Testis (tissue), 3 donors: ENCODE results near the gene PEAK3. TPM values are rescaled to one million over a fixed set of nuclear protein-coding genes. Genes with fewer than 3 reads are reported as not detected.

Source experiments
- DNase-seq: peaks from one replicate; pipeline ENCODE4 v3.0.0-alpha.2; 2019
- H3K27ac ChIP-seq, 2 donors: fragments of 200-600 bp; sonication (generic); one replicate each; pipeline ENCODE4 v1.5.1; 2019
- H3K27me3 ChIP-seq: fragments of 200-600 bp; sonication (generic); one replicate; pipeline ENCODE4 v1.5.1; 2019
- H3K36me3 ChIP-seq: fragments of 200-600 bp; sonication (generic); one replicate; pipeline ENCODE4 v1.5.1; 2017; ENCODE audit warnings: low read depth; ENCODE audit errors: missing control alignments
- H3K4me1 ChIP-seq: fragments of 200-600 bp; sonication (generic); one replicate; pipeline ENCODE4 v1.5.1; 2019
- H3K4me3 ChIP-seq, 2 donors: fragments of 200-600 bp; sonication (generic); one replicate each; pipeline ENCODE4 v1.5.1; 2017 to 2019
- H3K9me3 ChIP-seq: fragments of 200-600 bp; sonication (generic); one replicate; pipeline ENCODE4 v1.5.1; 2017
- CTCF ChIP-seq, 3 experiments: fragments of 450-650 bp in 2 of 3; fragments of 200-600 bp in 1 of 3; sonication (generic) in 1 of 3; IDR thresholded peaks; one replicate each; pipeline ENCODE4 v1.5.1; 2016 to 2019; ENCODE audit warnings: antibody characterized with exemption in 3 of 3, mild to moderate bottlenecking in 2 of 3, moderate library complexity in 1 of 3
- POLR2A ChIP-seq: fragments of 450-650 bp; IDR thresholded peaks from one replicate; pipeline ENCODE4 v1.6.1; 2017; ENCODE audit warnings: antibody characterized with exemption, mild to moderate bottlenecking, moderate library complexity
- WGBS, 2 donors: methylation state at CpG; one replicate each; pipeline ENCODE4 v1.1.5; 2018; 5-methylcytosine and 5-hydroxymethylcytosine counted together
- intact Hi-C: fragments of 100-400 bp; cut with DNase I; formaldehyde crosslinking; loops from one replicate; pipeline ENCODE4 v1.15.1; 2023; ENCODE audit warnings: low total_unique reads
- polyA plus RNA-seq: library from polyadenylated mRNA; stranded (reverse); fragments of 350-450 nt; fragmentation: Illumina TruSeq; extraction: RNeasy Lipid Tissue Mini Kit (QIAGEN cat#74804); gene quantifications from one replicate; pipeline ENCODE4 v1.2.3, GENCODE V29; 2014; ENCODE audit warnings: low read depth, low replicate concordance; ENCODE audit not compliant: insufficient read depth
- total RNA-seq, 2 donors: library from RNA; depleted of rRNA; stranded (reverse); fragments of >200 nt; gene quantifications; one replicate each; pipeline ENCODE4 v1.2.3, GENCODE V29; 2016

PEAK3 gene
- total and polyA plus RNA-seq, 3 donors from 2014 or later, result 0.16 to 0.55 (median 0.37) TPM

DNA sequence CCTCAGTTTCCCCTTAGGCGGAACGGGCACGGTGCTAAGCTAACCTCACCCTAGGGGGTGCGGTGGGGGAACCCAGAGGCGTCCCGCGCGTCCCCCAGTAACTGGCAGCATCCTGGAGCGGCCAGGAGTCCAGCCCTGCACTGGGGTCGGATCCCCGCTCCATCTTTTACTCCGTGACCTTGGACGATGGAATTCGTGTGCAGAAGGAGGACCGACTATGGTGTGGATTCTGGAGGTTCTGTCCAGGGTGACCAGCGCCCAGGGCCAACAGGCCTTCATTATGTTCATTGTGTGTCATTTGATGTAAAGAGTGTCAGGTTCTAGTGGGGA lies 47.1 kb upstream of the PEAK3 start:
- H3K27me3 ChIP-seq, result no peaks in the 10 kb centered on the region
- 0 to 1% methylated on average over 10 to 16 of the region's 16 CpGs for WGBS, 2 donors
- H3K27ac ChIP-seq, result peak overlapping the region; percentile 59 to 64
- no peaks in the 10 kb centered on the region for H3K9me3 ChIP-seq
- H3K4me1 ChIP-seq, result peaks cover 13% of the 10 kb centered on the region
- intact Hi-C loops, result no loop called here
- DNase-seq, result no peak
- TF ChIP-seq CTCF (IDR thresholded peaks at IDR 0.05) (no peak), POLR2A (no peak)
- no peaks in the 10 kb centered on the region for H3K36me3 ChIP-seq
- peak overlapping the region; percentile 90 to 98 for H3K4me3 ChIP-seq

DNA sequence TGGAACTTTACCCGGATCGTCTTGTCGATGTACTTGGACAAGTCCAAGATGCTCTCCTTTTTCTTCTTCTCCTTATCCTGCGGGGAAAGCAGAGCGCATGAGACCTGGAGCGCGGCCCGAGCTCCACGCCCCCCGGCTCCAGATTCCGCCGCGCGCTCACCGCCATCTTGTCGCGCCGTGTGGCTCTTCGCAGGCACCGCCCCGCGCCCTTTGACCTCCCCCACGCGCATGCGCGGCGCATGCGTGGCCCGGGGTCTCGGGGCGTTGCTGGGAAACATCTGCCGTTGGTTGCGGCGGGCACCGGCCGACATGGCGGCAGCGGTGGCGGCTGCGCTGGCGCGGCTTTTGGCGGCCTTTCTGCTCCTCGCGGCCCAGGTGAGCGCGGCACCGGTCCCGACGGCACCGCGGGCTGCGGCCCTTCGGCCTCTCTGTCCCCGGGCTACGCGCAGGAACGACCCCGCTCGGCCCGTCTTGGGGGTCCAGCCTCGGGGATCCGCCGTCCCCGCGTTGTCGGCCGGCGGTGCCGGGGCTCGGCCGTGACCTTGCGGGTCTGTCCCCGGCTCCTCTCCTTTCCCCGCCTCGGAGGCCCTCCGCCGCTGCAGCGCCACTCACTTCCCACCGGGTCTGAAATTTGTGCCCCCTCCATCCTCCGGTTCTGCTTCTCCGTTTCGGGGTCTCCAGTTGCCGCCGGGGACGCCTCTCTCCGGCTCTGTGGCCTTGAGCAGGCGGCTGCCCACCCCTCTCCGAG lies 46.6 kb upstream of the PEAK3 start, which contains the start of the genes LSM7 and SPPL2B:
TSS of gene LSM7 (minus strand) at position 186 of the 748 bp plus-strand sequence. CDS start at position 166, 20 bp downstream.
TSS of gene SPPL2B (plus strand) at position 284 of the 748 bp plus-strand sequence. CDS start at position 310, 26 bp downstream.
- no peaks in the 10 kb centered on the region for H3K36me3 ChIP-seq
- H3K27ac ChIP-seq, result peak within 1 kb of the TSS; percentile 59 to 64
- peak within 1 kb of the TSS; percentile 90 to 98 for H3K4me3 ChIP-seq
- WGBS, 2 donors, result 0% methylated on average over 45 to 63 of the region's 89 CpGs
- peaks cover 13% of the 10 kb centered on the region for H3K4me1 ChIP-seq
- intact Hi-C loops, result no loop called here
- H3K9me3 ChIP-seq, result no peaks in the 10 kb centered on the region
- no peak for TF ChIP-seq POLR2A
- peak in 1 of 3 experiments; percentile 8 for TF ChIP-seq CTCF (IDR thresholded peaks at IDR 0.05)
- DNase-seq, result peak; percentile 92
- H3K27me3 ChIP-seq, result no peaks in the 10 kb centered on the region

GRCh38 chr19:2327773-2328400 lies 45.9 kb upstream of the PEAK3 start:
- H3K4me1 ChIP-seq, result peaks cover 13% of the 10 kb centered on the region

GRCh38 chr19:2326699-2327360 lies 44.9 kb upstream of the PEAK3 start:
- Histone ChIP-seq H3K36me3 (no peaks in the 10 kb centered on the region), H3K4me3 (no peak overlapping the region), H3K27me3 (no peaks in the 10 kb centered on the region), H3K9me3 (no peaks in the 10 kb centered on the region), H3K4me1 (peaks cover 13% of the 10 kb centered on the region), H3K27ac (no peak overlapping the region)
- WGBS, 2 donors, result 86 to 88% methylated on average over 16 of the region's 16 CpGs
- DNase-seq, result no peak
- TF ChIP-seq CTCF (IDR thresholded peaks at IDR 0.05), result no peak
- no peak for TF ChIP-seq POLR2A
- intact Hi-C loops, result no loop called here

More at GRCh38 chr19:2327773-2328400, 45.9 kb upstream of the PEAK3 start:
- peak overlapping the region; percentile 90 to 98 for H3K4me3 ChIP-seq
- H3K27ac ChIP-seq, result peak overlapping the region in 1 of 2 donors; percentile 64
- TF ChIP-seq CTCF (IDR thresholded peaks at IDR 0.05) (no peak), POLR2A (no peak)
- intact Hi-C loops, result no loop called here
- H3K27me3 ChIP-seq, result no peaks in the 10 kb centered on the region
- WGBS, 2 donors, result 2% methylated on average over 18 of the region's 18 CpGs
- no peaks in the 10 kb centered on the region for H3K9me3 ChIP-seq
- H3K36me3 ChIP-seq, result no peaks in the 10 kb centered on the region
- DNase-seq, result peak; percentile 38
